ENCODE results near the gene TMSB4X.
"Not testable (repeated sequence)": the region's sequence is repeated elsewhere in the genome, so short reads cannot be mapped to it uniquely, and the experiment has no call there.

Gene TMSB4X

GRCh38 chrX:13015536-13016236 is 40.8 kb downstream of the TMSB4X start:
- no peak overlapping the region for H3K9ac ChIP-seq (ENCODE audit: low read depth in 1 of 2, low read length in 2 of 2)
- H3K27ac ChIP-seq (ENCODE audit: low read depth in 2 of 2, low read length in 2 of 2): no peak overlapping the region

GRCh38 chrX:13016731-13017130 is 41.8 kb downstream of the TMSB4X start:
- not testable (repeated sequence) for H3K9me3 ChIP-seq (ENCODE audit: control insufficient read depth in 2 of 2, low read length in 2 of 2); H3K27ac ChIP-seq (ENCODE audit: low read depth in 2 of 2, low read length in 2 of 2); H3K27me3 ChIP-seq (ENCODE audit: control insufficient read depth in 2 of 2, insufficient read depth in 2 of 2, low read length in 2 of 2); H3K36me3 ChIP-seq (ENCODE audit: control insufficient read depth in 2 of 2, insufficient read depth in 2 of 2, low read length in 2 of 2); H3K9ac ChIP-seq (ENCODE audit: low read depth in 1 of 2, low read length in 2 of 2); H3K4me3 ChIP-seq (ENCODE audit: low read length in 2 of 2)
- H3K4me1 ChIP-seq (ENCODE audit: control insufficient read depth in 2 of 2, insufficient read depth in 2 of 2, low read length in 2 of 2): peaks cover 10 to 12% of the 10 kb centered on the region in 2 donors

More at GRCh38 chrX:13015536-13016236, 40.8 kb downstream of the TMSB4X start:
- peaks cover 10 to 12% of the 10 kb centered on the region in 2 donors for H3K4me1 ChIP-seq (ENCODE audit: control insufficient read depth in 2 of 2, insufficient read depth in 2 of 2, low read length in 2 of 2)
- no peaks in the 10 kb centered on the region for H3K9me3 ChIP-seq (ENCODE audit: control insufficient read depth in 2 of 2, low read length in 2 of 2)
- peaks cover 0 to 2% of the 10 kb centered on the region in 2 donors for H3K27me3 ChIP-seq (ENCODE audit: control insufficient read depth in 2 of 2, insufficient read depth in 2 of 2, low read length in 2 of 2)
- H3K4me3 ChIP-seq (ENCODE audit: low read length in 2 of 2): no peak overlapping the region
- no peaks in the 10 kb centered on the region for H3K36me3 ChIP-seq (ENCODE audit: control insufficient read depth in 2 of 2, insufficient read depth in 2 of 2, low read length in 2 of 2)

GRCh38 chrX:13022926-13023325 is 48.0 kb downstream of the TMSB4X start:
- Histone ChIP-seq H3K4me3 (ENCODE audit: low read length in 2 of 2) (no peak overlapping the region), H3K27me3 (ENCODE audit: control insufficient read depth in 2 of 2, insufficient read depth in 2 of 2, low read length in 2 of 2) (peaks cover 2 to 4% of the 10 kb centered on the region in 2 donors), H3K4me1 (ENCODE audit: control insufficient read depth in 2 of 2, insufficient read depth in 2 of 2, low read length in 2 of 2) (peaks cover 0 to 2% of the 10 kb centered on the region in 2 donors), H3K36me3 (ENCODE audit: control insufficient read depth in 2 of 2, insufficient read depth in 2 of 2, low read length in 2 of 2) (no peaks in the 10 kb centered on the region), H3K9me3 (ENCODE audit: control insufficient read depth in 2 of 2, low read length in 2 of 2) (no peaks in the 10 kb centered on the region), H3K9ac (ENCODE audit: low read depth in 1 of 2, low read length in 2 of 2) (no peak overlapping the region), H3K27ac (ENCODE audit: low read depth in 2 of 2, low read length in 2 of 2) (peak overlapping the region in 1 of 2 donors; percentile 65)

GRCh38 chrX:13023567-13023966 is 48.7 kb downstream of the TMSB4X start:
- Histone ChIP-seq H3K4me1 (ENCODE audit: control insufficient read depth in 2 of 2, insufficient read depth in 2 of 2, low read length in 2 of 2) (peaks cover 0 to 4% of the 10 kb centered on the region in 2 donors), H3K27me3 (ENCODE audit: control insufficient read depth in 2 of 2, insufficient read depth in 2 of 2, low read length in 2 of 2) (peaks cover 2 to 4% of the 10 kb centered on the region in 2 donors), H3K9ac (ENCODE audit: low read depth in 1 of 2, low read length in 2 of 2) (no peak overlapping the region), H3K9me3 (ENCODE audit: control insufficient read depth in 2 of 2, low read length in 2 of 2) (no peaks in the 10 kb centered on the region), H3K4me3 (ENCODE audit: low read length in 2 of 2) (no peak overlapping the region), H3K27ac (ENCODE audit: low read depth in 2 of 2, low read length in 2 of 2) (peak overlapping the region; percentile 65 to 69), H3K36me3 (ENCODE audit: control insufficient read depth in 2 of 2, insufficient read depth in 2 of 2, low read length in 2 of 2) (no peaks in the 10 kb centered on the region)

GRCh38 chrX:13023979-13024378 is 49.1 kb downstream of the TMSB4X start:
- Histone ChIP-seq H3K27ac (ENCODE audit: low read depth in 2 of 2, low read length in 2 of 2) (peak overlapping the region; percentile 65 to 69), H3K9ac (ENCODE audit: low read depth in 1 of 2, low read length in 2 of 2) (no peak overlapping the region), H3K27me3 (ENCODE audit: control insufficient read depth in 2 of 2, insufficient read depth in 2 of 2, low read length in 2 of 2) (peaks cover 2 to 4% of the 10 kb centered on the region in 2 donors), H3K4me3 (ENCODE audit: low read length in 2 of 2) (no peak overlapping the region), H3K36me3 (ENCODE audit: control insufficient read depth in 2 of 2, insufficient read depth in 2 of 2, low read length in 2 of 2) (no peaks in the 10 kb centered on the region), H3K4me1 (ENCODE audit: control insufficient read depth in 2 of 2, insufficient read depth in 2 of 2, low read length in 2 of 2) (peaks cover 0 to 8% of the 10 kb centered on the region in 2 donors), H3K9me3 (ENCODE audit: control insufficient read depth in 2 of 2, low read length in 2 of 2) (no peaks in the 10 kb centered on the region)

GRCh38 chrX:13024986-13025385 is 50.1 kb downstream of the TMSB4X start:
- H3K27me3 ChIP-seq (ENCODE audit: control insufficient read depth in 2 of 2, insufficient read depth in 2 of 2, low read length in 2 of 2): peaks cover 2 to 4% of the 10 kb centered on the region in 2 donors
- H3K27ac ChIP-seq (ENCODE audit: low read depth in 2 of 2, low read length in 2 of 2): peak overlapping the region in 1 of 2 donors; percentile 41
- H3K9ac ChIP-seq (ENCODE audit: low read depth in 1 of 2, low read length in 2 of 2): no peak overlapping the region
- H3K36me3 ChIP-seq (ENCODE audit: control insufficient read depth in 2 of 2, insufficient read depth in 2 of 2, low read length in 2 of 2): no peaks in the 10 kb centered on the region
- no peak overlapping the region for H3K4me3 ChIP-seq (ENCODE audit: low read length in 2 of 2)
- peaks cover under 1 to 16% of the 10 kb centered on the region in 2 donors for H3K4me1 ChIP-seq (ENCODE audit: control insufficient read depth in 2 of 2, insufficient read depth in 2 of 2, low read length in 2 of 2)
- H3K9me3 ChIP-seq (ENCODE audit: control insufficient read depth in 2 of 2, low read length in 2 of 2): no peaks in the 10 kb centered on the region
